Thyroid gland (tissue), 4 donors: Measurements from ENCODE around the gene PAK6.

ENCODE experiments used
- POLR2A ChIP-seq, 2 donors: fragments of 450-650 bp; IDR thresholded peaks; one replicate each; pipeline ENCODE4 v1.6.1; 2017; ENCODE audit warnings: antibody characterized with exemption in 2 of 2, mild to moderate bottlenecking in 2 of 2, moderate library complexity in 1 of 2
- TF ChIP-seq, protein P1 (sequence below), 6 experiments: fragments of 200-600 bp in 3 of 6; fragments of 450-650 bp in 3 of 6; sonication (generic) in 3 of 6; IDR thresholded peaks; one replicate each; pipeline ENCODE4 v1.5.1; 2016 to 2019; ENCODE audit warnings: antibody characterized with exemption in 6 of 6, mild to moderate bottlenecking in 2 of 6, inconsistent platforms in 1 of 6, moderate library complexity in 1 of 6

DNA sequence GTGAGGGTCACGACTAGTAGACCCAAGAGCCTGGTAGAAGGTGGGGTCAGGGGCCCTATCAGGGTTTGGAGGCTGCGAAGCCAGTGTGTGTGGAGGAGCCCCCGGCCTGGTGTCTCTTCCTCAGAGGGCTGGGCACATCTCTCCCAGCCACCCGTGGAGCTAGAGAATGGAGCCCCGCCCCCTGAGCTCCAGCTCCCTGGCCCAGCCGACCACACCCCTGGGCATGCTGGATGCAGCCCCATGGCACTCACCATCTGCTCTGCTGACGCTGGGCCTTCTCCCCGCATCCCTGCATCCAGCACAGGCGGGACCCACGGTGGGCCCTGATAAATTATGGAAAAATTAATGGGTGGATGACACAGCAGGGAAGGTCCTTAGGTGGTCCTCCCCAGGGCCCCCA lies 26.5 kb downstream of the PAK6 start:
- TF ChIP-seq, protein P1, sequence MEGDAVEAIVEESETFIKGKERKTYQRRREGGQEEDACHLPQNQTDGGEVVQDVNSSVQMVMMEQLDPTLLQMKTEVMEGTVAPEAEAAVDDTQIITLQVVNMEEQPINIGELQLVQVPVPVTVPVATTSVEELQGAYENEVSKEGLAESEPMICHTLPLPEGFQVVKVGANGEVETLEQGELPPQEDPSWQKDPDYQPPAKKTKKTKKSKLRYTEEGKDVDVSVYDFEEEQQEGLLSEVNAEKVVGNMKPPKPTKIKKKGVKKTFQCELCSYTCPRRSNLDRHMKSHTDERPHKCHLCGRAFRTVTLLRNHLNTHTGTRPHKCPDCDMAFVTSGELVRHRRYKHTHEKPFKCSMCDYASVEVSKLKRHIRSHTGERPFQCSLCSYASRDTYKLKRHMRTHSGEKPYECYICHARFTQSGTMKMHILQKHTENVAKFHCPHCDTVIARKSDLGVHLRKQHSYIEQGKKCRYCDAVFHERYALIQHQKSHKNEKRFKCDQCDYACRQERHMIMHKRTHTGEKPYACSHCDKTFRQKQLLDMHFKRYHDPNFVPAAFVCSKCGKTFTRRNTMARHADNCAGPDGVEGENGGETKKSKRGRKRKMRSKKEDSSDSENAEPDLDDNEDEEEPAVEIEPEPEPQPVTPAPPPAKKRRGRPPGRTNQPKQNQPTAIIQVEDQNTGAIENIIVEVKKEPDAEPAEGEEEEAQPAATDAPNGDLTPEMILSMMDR (IDR thresholded peaks at IDR 0.05), result no peak
- TF ChIP-seq POLR2A (IDR thresholded peaks at IDR 0.05), result no peak
